ENCODE measurements around the gene IDS. TPM values are rescaled to one million over a fixed set of nuclear protein-coding genes. Genes with fewer than 3 reads are reported as not detected.

The IDS gene
- total and polyA plus RNA-seq, 2 of the 8 experiments (the other 6 are each of a cell fraction or from before 2014, with no cell fraction given): 19.9 to 20.7 TPM

- FAIRE-seq (no peak), DNase-seq (ENCODE audit: low read depth in 1 of 2, low spot score in 2 of 2) (no peak)
- Histone ChIP-seq H3K9me3 (ENCODE audit: insufficient read depth in 2 of 2, low read depth in 1 of 2, low read length in 1 of 2) (no peaks in the 10 kb centered on the region), H3K23ac (ENCODE audit: insufficient read length) (no peak overlapping the region), H3K14ac (ENCODE audit: insufficient read length) (no peak overlapping the region), H3K27me3 (replicated peaks in 1 of 4; ENCODE audit: control insufficient read depth in 3 of 4, extremely low read depth in 1 of 4, insufficient read depth in 3 of 4, low read length in 3 of 4) (no peaks in the 10 kb centered on the region), H2BK120ac (replicated peaks; ENCODE audit: low read depth, low read length) (no peak overlapping the region), H3K4me2 (ENCODE audit: insufficient read depth in 1 of 2, low read depth in 2 of 2, low read length in 2 of 2) (no peak overlapping the region), H4K20me1 (replicated peaks in 1 of 2; ENCODE audit: control insufficient read depth in 1 of 2, insufficient read depth in 2 of 2, low read length in 2 of 2) (no peaks in the 10 kb centered on the region), H2AFZ (ENCODE audit: low read length) (no peak overlapping the region), H3K56ac (replicated peaks; ENCODE audit: insufficient read length, low read depth, low read length) (no peak overlapping the region), H2BK15ac (ENCODE audit: low read length) (no peak overlapping the region), H3K79me1 (ENCODE audit: low read depth, low read length) (no peaks in the 10 kb centered on the region), H3K18ac (ENCODE audit: extremely low read depth, low read length) (no peak overlapping the region), H2BK5ac (ENCODE audit: low read depth, low read length) (no peak overlapping the region), H3K36me3 (ENCODE audit: control insufficient read depth in 2 of 4, insufficient read depth in 4 of 4, low read length in 3 of 4) (peaks cover 0 to 7% (median 3%) of the 10 kb centered on the region in 4 experiments; a peak in 5 of 8 replicates), H3K23me2 (ENCODE audit: low read depth, low read length) (no peaks in the 10 kb centered on the region), H3K4ac (replicated peaks; ENCODE audit: insufficient read length, low read depth, low read length) (no peak overlapping the region), H4K5ac (ENCODE audit: insufficient read length, low read depth, low read length) (no peak overlapping the region), H4K8ac (ENCODE audit: extremely low read depth, insufficient read depth, low read length) (no peak overlapping the region), H3K4me1 (replicated peaks in 1 of 4; ENCODE audit: control insufficient read depth in 3 of 4, insufficient read depth in 4 of 4, low read length in 3 of 4) (no peaks in the 10 kb centered on the region), H2BK20ac (ENCODE audit: low read length) (no peak overlapping the region), H4K91ac (replicated peaks; ENCODE audit: insufficient read length, low read length) (no peak overlapping the region), H2BK12ac (ENCODE audit: low read depth, low read length) (no peak overlapping the region), H3K27ac (ENCODE audit: low read depth, low read length) (no peak overlapping the region), H3K79me2 (ENCODE audit: control insufficient read depth in 1 of 2, insufficient read depth in 2 of 2, low read length in 2 of 2) (no peaks in the 10 kb centered on the region), H3K4me3 (ENCODE audit: extremely low read depth in 1 of 4, insufficient read depth in 2 of 4, low read depth in 3 of 4, low read length in 4 of 4) (no peak overlapping the region), H2AK5ac (ENCODE audit: low read depth, low read length) (no peak overlapping the region), H3K9ac (replicated peaks in 1 of 4; ENCODE audit: extremely low read depth in 1 of 4, low read depth in 3 of 4, low read length in 3 of 4) (no peak overlapping the region)
- 100% methylated on average over 2 of the region's 2 CpGs; no CpG with 5 or more reads in 1 of the 2 experiments for WGBS, 2 experiments (ENCODE audit: extremely low coverage in 1 of 2, insufficient coverage in 1 of 2, insufficient read length in 1 of 2, insufficient replicate concordance in 2 of 2, low coverage in 1 of 2, low lambda C conversion rate in 2 of 2, missing lambda C conversion rate in 1 of 2)
- CTCF ChIA-PET (ENCODE audit: partially characterized antibody): no interaction called here
- POLR2A ChIA-PET (ENCODE audit: partially characterized antibody): interaction anchor here (0.9 kb wide), 1 partner anchor 13 kb away, joined by 3 read pairs; the partner anchor contains the start of gene IDS
- no peak for TF ChIP-seq POU5F1 (IDR thresholded peaks at IDR 0.05; ENCODE audit: low read depth, low read length)
- TF ChIP-seq BCL11A (IDR thresholded peaks at IDR 0.05; ENCODE audit: low read depth in 2 of 2, low read length in 2 of 2): no peak
- TF ChIP-seq GTF2F1 (IDR thresholded peaks at IDR 0.05; ENCODE audit: borderline replicate concordance, low read depth, low read length): no peak
- TF ChIP-seq RNF2 (IDR thresholded peaks at IDR 0.05; ENCODE audit: borderline replicate concordance, low read depth, low read length, missing control alignments, poor library complexity, severe bottlenecking): no peak
- TF ChIP-seq ATF3 (IDR thresholded peaks at IDR 0.05; ENCODE audit: insufficient read depth, low read depth, low read length): no peak
- TF ChIP-seq SUZ12 (IDR thresholded peaks at IDR 0.05; ENCODE audit: low read length): no peak
- TF ChIP-seq USF2 (IDR thresholded peaks at IDR 0.05; ENCODE audit: low read length): no peak
- no peak for TF ChIP-seq CTBP2 (IDR thresholded peaks at IDR 0.05; ENCODE audit: borderline replicate concordance, insufficient read depth, insufficient read length, low read length)
- TF ChIP-seq JUND (IDR thresholded peaks at IDR 0.05; ENCODE audit: low read length): no peak
- TF ChIP-seq RXRA (IDR thresholded peaks at IDR 0.05; ENCODE audit: insufficient read depth, low read depth, low read length): no peak
Observed at GRCh38 chrX:149491812-149492211, 13.3 kb downstream of the IDS start.

All from H1 (cell line).